HUDEP-2 (cell line): ENCODE data around the gene SUCNR1.
"Not testable (repeated sequence)": the region's sequence is repeated elsewhere in the genome, so short reads cannot be mapped to it uniquely, and the experiment has no call there.

Source experiments
- DNase-seq, 76 experiments: peaks; one replicate each; lab custom pipeline; 2025; ENCODE audit not compliant: unreplicated experiment in 76 of 76; lab: John Stamatoyannopoulos, UW

Gene SUCNR1

GRCh38 chr3:151869181-151869580 is 4.3 kb upstream of the SUCNR1 start:
- no peak for DNase-seq

GRCh38 chr3:151871639-151872468 is 1.6 kb upstream of the SUCNR1 start:
- DNase-seq: peak in 4 of 76 experiments; percentile 2 to 25 (median 14)

DNA sequence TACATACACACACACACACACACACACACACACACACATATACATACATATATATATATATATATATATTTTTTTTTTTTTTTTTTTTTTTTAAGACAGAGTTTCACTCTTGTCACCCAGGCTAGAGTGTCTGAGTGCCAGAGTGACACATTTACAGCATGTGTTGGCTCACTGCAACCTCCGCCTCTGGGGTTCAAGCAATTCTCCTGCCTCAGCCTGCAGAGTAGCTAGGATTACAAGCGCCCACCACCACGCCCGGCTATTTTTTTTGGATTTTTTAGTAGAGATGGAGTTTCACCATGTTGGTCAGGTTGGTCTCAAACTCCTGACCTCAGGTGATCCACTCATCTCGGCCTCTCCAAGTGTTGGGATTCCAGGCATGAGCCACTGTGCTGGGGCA is 636 bp downstream of the SUCNR1 start:
- DNase-seq: not testable (repeated sequence)

DNA sequence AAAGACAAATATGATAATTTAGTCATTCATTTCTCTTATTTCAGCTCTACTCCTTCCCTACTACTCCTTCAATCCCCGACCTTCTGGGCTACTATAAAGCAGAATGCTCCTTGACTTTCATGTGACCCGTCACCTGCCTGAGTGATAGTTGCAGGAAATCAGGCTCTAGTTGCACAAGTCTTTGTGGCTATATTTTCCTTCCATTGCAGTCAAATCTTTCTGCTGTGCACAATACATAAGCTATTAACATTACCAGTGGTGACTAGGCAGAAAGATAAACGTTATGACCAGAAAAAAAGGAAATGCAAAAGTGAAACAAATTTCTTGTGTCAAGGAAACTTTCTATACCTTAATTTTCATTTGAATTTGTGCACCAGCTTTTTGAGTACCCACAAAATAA is 2.3 kb downstream of the SUCNR1 start:
- DNase-seq: peak in 2 of 76 experiments; percentile 15 to 19

DNA sequence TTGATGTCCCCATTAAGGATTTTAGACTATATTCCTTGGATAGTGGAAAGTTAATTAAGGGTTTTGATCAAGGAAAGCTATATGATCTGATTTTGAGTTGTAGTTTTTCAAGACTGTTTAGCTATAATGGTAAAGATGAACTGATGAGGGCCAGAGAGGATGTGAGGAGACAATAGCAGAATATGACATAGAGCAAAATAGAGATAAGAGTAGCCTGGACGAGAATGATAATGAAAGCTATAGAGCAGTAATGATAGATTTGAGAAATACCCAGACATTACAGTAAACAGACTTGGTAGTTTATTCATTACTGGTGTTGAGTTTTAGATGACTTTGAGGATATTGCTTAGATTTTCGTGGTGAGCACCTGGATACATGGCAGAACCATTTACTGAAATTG is 3.8 kb downstream of the SUCNR1 start:
- DNase-seq: peak in 10 of 76 experiments; percentile 2 to 41 (median 14)

DNA sequence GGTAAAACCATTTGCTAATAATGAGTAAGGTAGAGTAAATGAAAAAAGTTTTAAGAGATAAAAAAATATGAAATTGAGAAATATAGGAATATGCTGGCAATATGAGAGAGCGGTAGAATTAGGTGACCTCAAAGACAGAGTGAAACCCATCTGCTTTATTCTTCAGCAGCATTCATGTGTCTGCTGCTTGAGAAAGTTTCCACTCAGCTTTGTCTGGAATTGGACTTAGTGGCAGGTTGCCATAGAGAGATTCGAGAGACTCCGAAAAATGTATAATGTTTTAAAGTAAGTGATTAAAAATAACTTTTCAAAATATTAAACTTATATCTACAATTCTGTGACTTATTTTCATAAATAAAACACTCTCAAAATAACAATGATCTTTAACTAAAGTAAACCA is 5.0 kb downstream of the SUCNR1 start:
- DNase-seq: no peak

GRCh38 chr3:151879037-151879436 is 5.6 kb downstream of the SUCNR1 start:
- DNase-seq: no peak

DNA sequence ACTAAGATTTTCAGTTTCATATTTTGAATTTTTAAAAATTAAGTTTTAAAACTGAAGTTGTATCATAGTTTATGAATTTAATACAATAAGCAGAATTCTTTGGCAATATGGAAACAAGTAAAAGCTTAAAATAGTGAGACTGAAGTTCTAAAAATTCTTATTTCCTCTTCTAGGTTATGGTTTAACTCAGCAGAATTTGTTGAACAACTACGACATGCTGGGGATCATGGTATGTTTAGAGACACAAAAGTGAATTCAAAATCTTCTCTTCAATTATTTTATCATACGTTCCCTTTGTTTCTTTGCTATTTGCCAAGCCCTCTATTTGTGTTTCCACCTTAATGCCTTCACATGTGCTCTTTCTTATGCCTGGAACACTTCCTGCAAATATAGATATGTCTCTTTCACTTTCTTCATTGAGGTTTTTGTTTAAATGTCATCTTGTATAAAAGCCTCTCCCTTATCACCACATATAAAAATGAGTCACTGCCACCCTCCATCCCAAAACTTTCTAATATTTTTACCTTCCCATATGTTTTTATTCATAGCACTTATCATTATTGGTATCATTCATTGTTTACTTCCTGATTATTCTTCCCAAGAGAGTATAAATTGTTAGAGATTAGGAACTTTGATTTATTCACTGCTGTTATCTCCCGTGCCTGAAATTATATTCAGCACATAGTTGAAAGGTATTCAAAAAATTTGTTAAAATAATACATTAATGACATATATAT is 6.4 kb downstream of the SUCNR1 start:
- DNase-seq: no peak

DNA sequence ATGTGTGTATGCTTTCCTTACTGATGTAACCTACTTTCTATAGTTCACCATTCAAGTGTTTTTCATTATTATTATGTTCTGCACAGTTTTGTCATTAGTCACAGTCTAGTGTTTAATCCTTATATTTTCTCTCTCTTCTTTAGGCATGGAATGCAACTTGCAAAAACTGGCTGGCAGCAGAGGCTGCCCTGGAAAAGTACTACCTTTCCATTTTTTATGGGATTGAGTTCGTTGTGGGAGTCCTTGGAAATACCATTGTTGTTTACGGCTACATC is 6.9 kb downstream of the SUCNR1 start:
- no peak for DNase-seq

DNA sequence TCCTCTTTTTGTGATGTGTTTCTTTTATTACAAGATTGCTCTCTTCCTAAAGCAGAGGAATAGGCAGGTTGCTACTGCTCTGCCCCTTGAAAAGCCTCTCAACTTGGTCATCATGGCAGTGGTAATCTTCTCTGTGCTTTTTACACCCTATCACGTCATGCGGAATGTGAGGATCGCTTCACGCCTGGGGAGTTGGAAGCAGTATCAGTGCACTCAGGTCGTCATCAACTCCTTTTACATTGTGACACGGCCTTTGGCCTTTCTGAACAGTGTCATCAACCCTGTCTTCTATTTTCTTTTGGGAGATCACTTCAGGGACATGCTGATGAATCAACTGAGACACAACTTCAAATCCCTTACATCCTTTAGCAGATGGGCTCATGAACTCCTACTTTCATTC is 7.7 kb downstream of the SUCNR1 start:
- DNase-seq: no peak

DNA sequence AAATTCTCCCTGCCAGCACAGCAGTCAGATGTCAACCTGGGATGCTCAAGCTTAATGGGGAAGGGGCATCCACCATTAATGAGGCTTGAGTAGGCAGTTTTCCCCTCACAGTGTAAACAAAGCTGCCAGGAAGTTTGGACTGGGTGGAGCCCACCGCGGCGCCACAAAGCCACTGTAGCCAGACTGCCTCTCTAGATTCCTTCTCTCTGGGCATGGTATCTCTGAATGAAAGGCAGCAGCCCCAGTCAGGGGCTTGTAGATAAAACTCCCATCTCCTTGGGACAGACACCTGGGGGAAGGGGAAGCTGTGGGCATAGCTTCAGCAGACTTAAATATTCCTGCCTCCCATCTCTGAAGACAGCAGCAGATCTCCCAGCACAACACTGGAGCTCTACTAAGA is 12.0 kb downstream of the SUCNR1 start:
- peak in 1 of 76 experiments; percentile 8 for DNase-seq

DNA sequence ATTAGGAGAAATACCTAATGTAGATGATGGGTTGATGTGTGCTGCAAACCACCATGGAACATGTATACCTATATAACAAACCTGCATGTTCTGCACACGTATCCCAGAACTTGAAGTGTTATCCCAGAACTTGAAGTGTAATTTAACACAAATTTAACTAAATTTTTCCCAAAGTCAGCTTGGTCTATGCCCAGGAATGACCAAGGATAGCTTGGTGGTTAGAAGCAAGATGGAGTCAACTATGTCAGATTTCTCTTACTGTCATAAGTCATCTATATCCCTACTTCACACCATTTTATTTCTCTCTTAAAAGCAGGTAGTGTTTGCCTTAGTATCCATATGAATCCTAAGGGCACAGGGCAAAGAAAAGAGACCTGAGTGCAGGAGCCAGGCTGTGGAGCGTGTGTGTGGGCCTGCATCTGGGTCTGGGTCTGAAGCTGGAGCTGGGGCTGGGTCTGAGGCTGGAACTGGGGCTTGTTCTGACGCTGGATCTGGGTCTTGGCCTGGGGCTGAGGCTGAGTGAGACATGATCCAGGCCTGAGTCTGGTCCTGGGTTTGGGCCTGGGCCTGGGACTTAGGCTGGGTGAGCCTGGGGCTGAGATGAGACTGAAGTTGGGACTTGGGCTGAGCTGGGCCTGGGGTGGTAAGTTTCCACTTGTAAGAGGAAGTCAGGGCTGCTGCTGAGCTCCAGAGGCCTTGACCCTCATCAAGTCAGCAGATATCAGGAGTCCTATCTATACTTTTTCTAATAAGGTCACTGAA is 14.2 kb downstream of the SUCNR1 start:
- not testable (repeated sequence) for DNase-seq

- DNase-seq: no peak
Measured at GRCh38 chr3:151890721-151891141, 17.3 kb downstream of the SUCNR1 start.

DNA sequence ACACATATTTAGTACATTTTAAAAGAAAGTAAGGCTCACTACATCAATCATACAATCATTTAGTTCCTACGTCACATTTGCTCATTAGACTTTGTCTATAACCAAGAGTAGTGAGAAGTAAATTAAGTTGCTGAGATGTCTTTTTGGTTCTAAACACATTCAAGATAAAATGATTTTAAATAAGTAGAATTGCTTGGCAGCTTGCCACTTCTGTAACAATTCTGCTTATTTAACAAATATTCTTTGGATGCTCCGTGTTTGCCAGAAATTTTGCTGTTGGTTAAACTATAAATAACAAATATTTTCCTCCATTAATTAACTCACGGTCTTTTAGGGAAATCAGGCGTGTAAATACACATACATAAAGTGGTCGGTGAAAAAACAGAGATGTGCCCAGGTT is 18.3 kb downstream of the SUCNR1 start:
- no peak for DNase-seq

- no peak for DNase-seq
Measured at GRCh38 chr3:151894219-151894618, 20.8 kb downstream of the SUCNR1 start.

DNA sequence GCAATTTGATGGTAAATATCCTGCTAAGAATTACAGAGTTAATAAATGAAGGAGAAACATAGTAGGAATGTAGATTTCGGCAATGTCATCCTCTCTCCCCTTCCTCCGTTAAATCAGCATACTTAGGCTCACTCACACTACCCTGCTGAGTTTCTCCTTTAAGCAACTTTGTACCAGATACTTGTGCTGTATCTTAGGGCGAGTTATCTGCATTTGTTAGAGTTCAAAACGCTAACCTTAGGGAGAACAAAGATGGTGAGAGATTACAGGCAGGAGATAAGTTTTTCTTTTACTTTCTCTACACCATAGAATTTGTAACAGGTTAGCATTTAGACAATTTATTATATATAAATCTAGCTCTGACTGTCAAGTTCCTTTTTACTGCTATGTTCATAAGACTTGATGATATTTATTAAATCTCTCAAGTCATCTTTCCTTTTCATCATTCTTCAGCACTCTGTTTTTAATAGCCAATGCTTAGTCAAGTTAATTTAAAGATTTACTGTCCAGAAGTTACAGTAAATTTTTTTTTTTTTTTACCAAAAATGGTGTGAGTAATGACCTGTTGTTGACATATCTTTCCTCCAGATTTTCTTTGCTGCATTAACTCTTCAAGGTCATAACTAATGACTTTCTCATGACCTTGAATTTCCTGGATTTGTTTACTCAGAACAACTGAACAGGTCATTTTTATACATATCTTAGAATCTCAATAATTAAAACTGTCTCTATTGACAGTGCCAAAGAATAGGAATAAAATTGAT is 22.2 kb downstream of the SUCNR1 start:
- no peak for DNase-seq

DNA sequence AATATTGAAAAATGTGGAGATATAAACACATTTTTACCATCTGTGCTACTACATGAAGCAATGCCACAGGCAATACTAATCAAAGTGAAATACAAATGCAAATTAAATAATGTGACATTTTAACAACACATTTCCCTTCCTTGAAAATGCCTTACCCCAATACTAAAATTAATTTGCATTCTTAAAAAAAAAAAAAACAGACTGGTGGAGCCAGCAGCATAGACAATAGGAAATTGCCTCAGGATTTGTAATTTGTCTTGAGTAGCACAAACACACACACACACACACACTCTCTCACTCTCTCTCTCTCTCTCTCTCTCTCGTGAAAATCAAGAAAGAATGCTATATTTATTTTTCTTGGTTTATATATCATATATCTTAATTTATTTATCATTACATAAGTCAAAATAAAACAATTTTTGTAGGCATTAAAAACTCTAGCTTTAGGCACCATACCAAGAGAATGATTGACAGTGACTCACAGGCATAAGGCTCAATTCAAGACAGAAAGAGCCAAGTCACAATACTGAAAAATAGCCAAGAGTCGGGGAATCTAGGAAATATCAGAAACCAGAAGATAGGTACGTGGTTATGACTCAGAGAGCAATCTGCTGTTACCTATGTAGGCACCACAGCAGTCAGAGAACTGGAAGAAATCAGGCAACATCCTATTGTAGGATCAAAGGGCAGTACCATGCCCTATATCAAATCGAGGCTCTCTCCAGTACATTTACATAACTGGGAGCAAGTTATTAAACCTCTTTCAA is 23.0 kb downstream of the SUCNR1 start:
- DNase-seq: no peak

GRCh38 chr3:151898121-151898520 is 24.7 kb downstream of the SUCNR1 start:
- DNase-seq: not testable (repeated sequence)

- not testable (repeated sequence) for DNase-seq
Measured at GRCh38 chr3:151898564-151899261, 25.3 kb downstream of the SUCNR1 start.
